Measurements from ENCODE around the gene TMEM242. TPM values are rescaled to one million over a fixed set of nuclear protein-coding genes. Genes with fewer than 3 reads are reported as not detected.
"Not testable (repeated sequence)": the region's sequence is repeated elsewhere in the genome, so short reads cannot be mapped to it uniquely, and the experiment has no call there.

TMEM242 gene
- total RNA-seq, 1 donor from 2014 or later, result 9.9 TPM

DNA sequence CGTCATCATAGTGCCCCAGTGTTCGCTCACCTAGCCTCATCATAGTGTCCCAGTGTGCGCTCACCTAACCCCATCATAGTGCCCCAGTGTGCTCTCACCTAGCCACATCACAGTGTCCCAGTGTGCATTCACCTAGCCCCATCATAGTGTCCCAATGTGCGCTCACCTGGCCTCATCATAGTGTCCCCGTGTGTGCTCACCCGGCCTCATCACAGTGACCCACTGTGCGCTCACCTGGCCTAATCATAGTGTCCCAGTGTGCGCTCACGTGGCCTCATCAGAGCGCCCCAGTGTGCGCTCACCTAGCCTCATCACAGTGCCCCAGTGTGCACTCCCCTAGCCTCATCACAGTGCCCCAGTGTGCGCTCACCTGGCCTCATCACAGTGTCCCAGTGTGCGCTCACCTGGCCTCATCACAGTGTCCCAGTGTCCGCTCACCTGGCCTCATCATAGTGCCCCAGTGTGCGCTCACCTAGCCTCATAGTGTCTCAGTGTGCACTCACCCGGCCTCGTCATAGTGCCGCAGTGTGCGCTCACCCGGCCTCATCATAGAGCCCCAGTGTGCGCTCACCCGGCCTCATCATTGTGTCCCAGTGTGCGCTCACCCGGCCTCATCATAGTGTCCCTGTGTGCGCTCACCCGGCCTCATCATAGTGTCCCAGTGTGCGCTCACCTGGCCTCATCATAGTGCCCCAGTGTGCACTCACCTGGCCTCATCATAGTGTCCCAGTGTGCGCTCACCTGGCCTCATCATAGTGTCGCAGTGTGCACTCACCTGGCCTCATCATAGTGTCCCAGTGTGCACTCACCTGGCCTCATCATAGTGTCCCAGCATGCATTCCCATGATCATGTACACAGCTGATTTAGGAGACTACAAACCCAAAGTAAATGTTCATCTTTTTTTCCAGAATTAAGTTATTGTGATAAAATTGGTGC lies 9.5 kb downstream of the TMEM242 start:
- Histone ChIP-seq H3K36me3 (peaks cover 28% of the 10 kb centered on the region), H3K4me1 (peaks cover 10% of the 10 kb centered on the region), H3K27ac (no peak overlapping the region), H3K27me3 (no peaks in the 10 kb centered on the region), H3K9me3 (no peaks in the 10 kb centered on the region), H3K4me3 (no peak overlapping the region)
- DNase-seq (no peak), ATAC-seq (peak; percentile 16)
- TF ChIP-seq CTCF (IDR thresholded peaks at IDR 0.05), result no peak
- intact Hi-C loops (cut with DNase I), result loop anchor here (10.0 kb wide), 1 partner anchor 331 kb away; no protein-coding TSS in a partner anchor

DNA sequence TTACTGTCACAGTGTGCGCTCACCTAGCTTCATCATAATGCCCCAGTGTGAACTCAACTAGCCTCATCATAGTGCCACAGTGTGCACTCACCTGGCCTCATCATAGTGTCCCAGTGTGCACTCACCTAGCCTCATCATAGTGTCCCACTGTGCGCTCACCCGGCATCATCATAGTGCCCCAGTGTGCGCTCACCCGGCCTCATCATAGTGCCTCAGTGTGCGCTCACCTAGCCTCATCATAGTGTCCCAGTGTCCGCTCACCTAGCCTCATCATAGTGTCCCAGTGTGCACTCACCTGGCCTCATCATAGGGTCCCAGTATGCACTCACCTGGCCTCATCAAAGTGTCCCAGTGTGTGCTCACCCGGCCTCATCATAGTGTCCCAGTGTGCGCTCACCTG lies 10.6 kb downstream of the TMEM242 start:
- ATAC-seq (peak; percentile 14), DNase-seq (no peak)
- no peak overlapping the region for H3K4me3 ChIP-seq
- H3K27ac ChIP-seq, result no peak overlapping the region
- intact Hi-C loops (cut with DNase I), result loop anchor here (10.0 kb wide), 1 partner anchor 332 kb away; no protein-coding TSS in a partner anchor
- H3K9me3 ChIP-seq, result no peaks in the 10 kb centered on the region
- H3K36me3 ChIP-seq, result peaks cover 18% of the 10 kb centered on the region
- H3K4me1 ChIP-seq, result peaks cover 10% of the 10 kb centered on the region
- no peaks in the 10 kb centered on the region for H3K27me3 ChIP-seq
- no peak for TF ChIP-seq CTCF (IDR thresholded peaks at IDR 0.05)

- intact Hi-C loops (cut with DNase I), result loop anchor here (10.0 kb wide), 1 partner anchor 334 kb away; no protein-coding TSS in a partner anchor
- peak; percentile 47 for ATAC-seq
Measured at GRCh38 chr6:157310693-157311092, 12.6 kb downstream of the TMEM242 start.

DNA sequence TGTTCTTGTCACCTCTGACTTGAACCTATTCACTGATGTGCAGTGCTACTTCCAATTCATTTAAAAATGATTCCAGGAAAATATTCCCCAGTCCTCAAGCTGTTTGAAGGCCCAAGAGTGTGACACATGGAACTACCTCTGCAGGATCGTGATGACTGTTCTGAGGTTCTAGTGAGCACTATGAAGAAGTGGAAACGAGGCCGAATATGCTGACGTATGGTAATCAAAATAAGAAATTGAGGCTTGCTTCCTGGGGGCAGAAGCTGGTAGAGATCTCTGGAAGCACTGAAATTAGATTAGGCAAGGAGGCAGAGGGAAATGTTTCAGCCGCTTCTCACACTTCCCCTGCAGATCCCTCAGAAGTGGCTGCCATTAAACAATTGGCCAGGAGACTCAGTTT lies 15.7 kb downstream of the TMEM242 start:
- Histone ChIP-seq H3K27ac (no peak overlapping the region), H3K4me3 (no peak overlapping the region), H3K4me1 (peaks cover 17% of the 10 kb centered on the region), H3K27me3 (no peaks in the 10 kb centered on the region), H3K36me3 (no peaks in the 10 kb centered on the region), H3K9me3 (no peaks in the 10 kb centered on the region)
- TF ChIP-seq CTCF (IDR thresholded peaks at IDR 0.05), result no peak
- DNase-seq (no peak), ATAC-seq (no peak)
- intact Hi-C loops (cut with DNase I), result no loop called here

More at GRCh38 chr6:157310693-157311092, 12.6 kb downstream of the TMEM242 start:
- H3K36me3 ChIP-seq, H3K4me1 ChIP-seq, DNase-seq, H3K27me3 ChIP-seq, H3K9me3 ChIP-seq, H3K4me3 ChIP-seq, H3K27ac ChIP-seq: not testable (repeated sequence)

GRCh38 chr6:157305670-157306653 lies 17.4 kb downstream of the TMEM242 start:
- Histone ChIP-seq H3K27ac (peak overlapping the region; percentile 65), H3K27me3 (no peaks in the 10 kb centered on the region), H3K4me3 (peak overlapping the region; percentile 17), H3K9me3 (no peaks in the 10 kb centered on the region), H3K4me1 (peaks cover 17% of the 10 kb centered on the region), H3K36me3 (no peaks in the 10 kb centered on the region)
- intact Hi-C loops (cut with DNase I), result no loop called here
- DNase-seq (no peak), ATAC-seq (peak; percentile 52)
- TF ChIP-seq CTCF (IDR thresholded peaks at IDR 0.05), result no peak

Measured in upper lobe of right lung (tissue), 1 donor.